Measurements from ENCODE around the gene STK35.

The STK35 gene

GRCh38 chr20:2108498-2108897 is 6.9 kb downstream of the STK35 start:
- DNase-seq = no peak

GRCh38 chr20:2108987-2109386 is 7.4 kb downstream of the STK35 start:
- DNase-seq = no peak

- DNase-seq = no peak
Measured at GRCh38 chr20:2109425-2110210, 8.0 kb downstream of the STK35 start.

- DNase-seq = no peak
Measured at GRCh38 chr20:2112910-2113309, 11.3 kb downstream of the STK35 start.

GRCh38 chr20:2114127-2114959 is 12.7 kb downstream of the STK35 start:
- no peak for DNase-seq

- DNase-seq = no peak
Measured at GRCh38 chr20:2114990-2115681, 13.5 kb downstream of the STK35 start.

- DNase-seq = no peak
Measured at GRCh38 chr20:2116170-2116940, 14.7 kb downstream of the STK35 start.

GRCh38 chr20:2118783-2119182 is 17.2 kb downstream of the STK35 start:
- no peak for DNase-seq

GRCh38 chr20:2122936-2123335 is 21.3 kb downstream of the STK35 start:
- no peak for DNase-seq

GRCh38 chr20:2123720-2124119 is 22.1 kb downstream of the STK35 start:
- no peak for DNase-seq

GRCh38 chr20:2124564-2125213 is 23.1 kb downstream of the STK35 start:
- no peak for DNase-seq

GRCh38 chr20:2125474-2126112 is 24.0 kb downstream of the STK35 start:
- DNase-seq = no peak

GRCh38 chr20:2127238-2127637 is 25.6 kb downstream of the STK35 start:
- DNase-seq = no peak

GRCh38 chr20:2128542-2128941 is 26.9 kb downstream of the STK35 start:
- DNase-seq = no peak

- no peak for DNase-seq
Measured at GRCh38 chr20:2130062-2130591, 28.5 kb downstream of the STK35 start.

- DNase-seq = no peak
Measured at GRCh38 chr20:2130683-2131082, 29.1 kb downstream of the STK35 start.

GRCh38 chr20:2131366-2131765 is 29.7 kb downstream of the STK35 start:
- DNase-seq = no peak

GRCh38 chr20:2132461-2132901 is 30.9 kb downstream of the STK35 start:
- no peak for DNase-seq

GRCh38 chr20:2133318-2134183 is 31.9 kb downstream of the STK35 start:
- DNase-seq = no peak

- no peak for DNase-seq
Measured at GRCh38 chr20:2135013-2135412, 33.4 kb downstream of the STK35 start.

Measured in activated CD4-positive, CD25-positive, alpha-beta regulatory T cell (primary cell).